ENCODE results near the gene REL.

REL gene

DNA sequence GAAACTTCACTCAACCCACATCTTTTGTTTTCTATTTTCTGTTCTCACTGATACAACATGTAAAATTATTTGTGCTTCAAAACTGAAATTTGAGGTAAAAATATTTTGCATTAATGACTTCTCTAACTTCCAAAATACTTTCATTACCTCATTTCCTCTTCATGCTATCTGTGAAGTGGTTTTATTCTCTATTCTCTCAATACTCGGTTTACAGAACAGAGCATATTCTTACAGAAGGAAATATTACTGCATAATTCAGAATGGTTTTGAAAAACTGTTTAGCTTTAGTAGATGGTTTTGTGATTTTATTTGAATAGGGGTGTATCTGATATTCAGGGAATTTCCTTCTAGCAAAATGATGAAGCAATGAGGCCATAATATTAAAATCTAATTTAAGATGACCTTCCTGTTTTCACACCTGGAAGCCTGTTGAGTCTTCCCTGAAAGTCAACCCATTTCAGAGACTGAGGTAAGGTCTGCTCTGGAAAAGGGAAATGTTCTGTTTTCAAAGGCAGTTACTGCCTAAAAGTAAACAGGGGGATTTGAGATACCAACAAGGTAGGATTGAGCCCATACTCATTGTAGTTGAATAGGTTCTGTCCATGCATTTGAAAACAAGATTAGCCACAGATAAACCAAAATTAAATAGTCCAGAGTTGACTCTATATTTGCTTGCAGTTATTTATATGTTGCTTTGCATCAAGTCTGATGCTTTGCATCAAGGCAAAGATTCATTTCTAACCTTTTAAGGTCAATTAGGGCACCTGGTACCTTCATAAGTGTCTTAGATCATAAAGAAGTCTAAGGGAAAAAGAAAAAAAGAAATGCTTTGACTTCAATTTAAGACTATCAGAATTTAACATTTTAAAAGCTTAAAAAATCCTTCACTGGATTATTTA, 85.4 kb downstream of the REL start:
- no peak for DNase-seq

DNA sequence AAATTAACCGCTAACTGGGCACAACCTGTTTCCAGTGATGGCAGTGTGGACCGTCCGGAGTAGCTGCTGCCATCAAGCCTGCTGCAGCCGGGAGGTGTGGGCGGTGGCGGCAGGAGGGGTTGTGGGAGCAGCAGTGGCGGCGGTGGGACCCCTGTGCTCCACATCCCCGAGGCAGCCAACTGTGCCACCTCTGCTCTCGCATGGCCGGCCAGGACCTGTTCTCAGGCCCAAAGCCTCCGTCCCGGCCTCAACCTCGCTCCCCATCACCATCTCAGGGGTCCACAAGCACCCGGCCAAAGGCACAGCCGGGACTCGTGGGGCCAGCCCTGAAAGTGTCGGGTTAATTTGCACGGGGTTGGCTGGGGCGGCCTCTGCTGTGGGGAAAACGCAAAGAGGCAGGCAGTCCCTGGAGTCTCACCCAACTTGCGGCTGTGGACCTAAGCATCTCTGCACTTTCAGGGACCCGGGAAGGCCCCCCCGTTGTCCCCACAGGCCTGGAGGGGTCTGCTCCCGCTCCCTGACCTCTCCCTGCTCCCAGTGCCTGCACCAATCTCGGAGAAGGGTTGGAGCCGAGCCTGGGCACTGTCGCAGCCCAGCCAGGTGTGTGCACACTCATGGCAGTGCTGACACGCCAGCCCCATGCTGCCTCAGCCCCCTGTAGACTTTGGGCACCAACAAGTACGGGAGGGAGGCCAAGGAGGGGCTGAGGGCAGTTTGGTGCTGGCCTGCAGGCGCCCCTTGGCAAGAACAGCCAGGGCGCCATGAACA, 91.7 kb downstream of the REL start:
- no peak for DNase-seq

DNA sequence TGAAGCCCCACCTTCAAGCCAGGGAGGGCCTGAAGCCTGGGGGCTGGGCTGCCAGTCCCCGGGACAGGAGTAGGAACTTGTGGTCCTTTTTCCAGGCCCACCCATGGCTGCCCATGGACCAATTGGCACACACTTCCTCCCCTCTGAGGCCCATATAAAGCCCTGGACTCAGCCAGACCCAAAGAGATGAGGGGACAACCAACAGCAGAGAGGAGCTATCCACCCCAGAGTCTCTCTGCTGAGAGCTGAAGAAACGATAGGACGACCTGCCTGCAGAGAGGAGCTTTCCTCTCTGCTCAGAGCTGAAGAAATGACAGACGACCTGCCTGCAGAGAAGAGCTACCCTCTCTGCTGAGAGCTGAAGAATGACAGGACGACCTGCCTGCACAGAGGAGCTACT, 92.3 kb downstream of the REL start:
- no peak for DNase-seq

DNA sequence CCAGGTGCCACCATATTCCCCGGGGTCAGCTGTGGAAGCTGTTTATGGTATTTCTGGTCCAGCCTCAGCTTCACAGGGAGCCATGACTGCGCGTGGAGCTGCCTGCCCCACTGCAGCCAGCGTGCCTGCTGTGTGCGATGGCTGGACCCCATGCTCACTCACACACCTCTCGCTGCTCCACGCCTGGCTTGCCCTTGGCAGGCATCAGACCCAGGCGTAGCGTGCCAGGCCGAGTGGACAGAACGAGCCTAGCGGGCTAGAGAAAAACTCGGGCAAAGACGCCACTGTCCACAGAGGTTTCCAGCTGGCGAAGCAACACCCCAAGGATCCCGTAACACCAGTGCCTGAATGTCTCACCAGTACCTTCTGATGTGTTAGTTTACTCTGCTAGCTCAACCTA, 93.3 kb downstream of the REL start:
- no peak for DNase-seq
